GM18505 (cell line): ENCODE data around the gene AGTPBP1.

Experiments
- ATAC-seq: cut with Tn5 transposase; IDR thresholded peaks from one replicate; pipeline ENCODE4 v1.9.1; 2021; ENCODE audit not compliant: unreplicated experiment
- POLR2A ChIP-seq: IDR thresholded peaks from 4 replicates; pipeline ENCODE4 v1.6.1; 2011; ENCODE audit warnings: borderline replicate concordance; ENCODE audit not compliant: insufficient read depth, insufficient read length; ENCODE audit errors: extremely low read depth

AGTPBP1 gene

GRCh38 chr9:85569988-85570387 lies 171.8 kb downstream of the AGTPBP1 start:
- no peak for ATAC-seq

DNA sequence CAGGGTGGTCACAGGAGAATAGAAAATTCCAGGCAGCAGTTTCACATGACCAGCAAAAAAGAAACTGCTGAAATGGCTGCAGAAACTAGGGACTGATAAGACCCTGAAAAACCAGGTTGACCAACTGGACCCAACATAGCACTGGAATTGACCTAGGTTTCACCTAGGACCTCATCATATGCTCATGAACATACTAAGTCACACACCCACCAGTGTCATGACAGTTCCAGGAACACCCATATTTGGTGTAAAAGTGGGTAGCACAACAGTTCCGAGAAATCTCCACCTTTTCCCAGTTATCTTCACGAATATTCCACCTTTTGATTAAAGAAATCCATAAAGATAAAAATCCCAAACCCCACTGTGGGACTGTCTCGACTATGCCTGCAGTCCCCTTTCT lies 182.2 kb downstream of the AGTPBP1 start:
- ATAC-seq, result no peak

More at GRCh38 chr9:85569988-85570387, 171.8 kb downstream of the AGTPBP1 start:
- TF ChIP-seq POLR2A, result no peak

GRCh38 chr9:85554349-85554748 lies 187.4 kb downstream of the AGTPBP1 start:
- ATAC-seq, result no peak
- TF ChIP-seq POLR2A, result no peak

More for the DNA sequence above, 182.2 kb downstream of the AGTPBP1 start:
- TF ChIP-seq POLR2A, result no peak

- no peak for ATAC-seq
- TF ChIP-seq POLR2A, result no peak
These were observed 188.3 kb downstream of the AGTPBP1 start for GRCh38 chr9:85553475-85553874.

GRCh38 chr9:85547599-85547998 lies 194.2 kb downstream of the AGTPBP1 start:
- TF ChIP-seq POLR2A, result no peak
- ATAC-seq, result no peak

- ATAC-seq, result no peak
These were observed 198.6 kb downstream of the AGTPBP1 start for GRCh38 chr9:85543196-85543595.

GRCh38 chr9:85541876-85542275 lies 199.9 kb downstream of the AGTPBP1 start:
- TF ChIP-seq POLR2A, result no peak
- no peak for ATAC-seq

More at GRCh38 chr9:85543196-85543595, 198.6 kb downstream of the AGTPBP1 start:
- no peak for TF ChIP-seq POLR2A

GRCh38 chr9:85536514-85536913 lies 205.2 kb downstream of the AGTPBP1 start:
- ATAC-seq, result no peak
- no peak for TF ChIP-seq POLR2A

- no peak for TF ChIP-seq POLR2A
- no peak for ATAC-seq
These were observed 205.7 kb downstream of the AGTPBP1 start for GRCh38 chr9:85536076-85536475.

- TF ChIP-seq POLR2A, result no peak
These were observed 207.4 kb downstream of the AGTPBP1 start for GRCh38 chr9:85534340-85534739.

GRCh38 chr9:85533538-85533937 lies 208.2 kb downstream of the AGTPBP1 start:
- TF ChIP-seq POLR2A, result no peak
- ATAC-seq, result no peak

More at GRCh38 chr9:85534340-85534739, 207.4 kb downstream of the AGTPBP1 start:
- no peak for ATAC-seq

DNA sequence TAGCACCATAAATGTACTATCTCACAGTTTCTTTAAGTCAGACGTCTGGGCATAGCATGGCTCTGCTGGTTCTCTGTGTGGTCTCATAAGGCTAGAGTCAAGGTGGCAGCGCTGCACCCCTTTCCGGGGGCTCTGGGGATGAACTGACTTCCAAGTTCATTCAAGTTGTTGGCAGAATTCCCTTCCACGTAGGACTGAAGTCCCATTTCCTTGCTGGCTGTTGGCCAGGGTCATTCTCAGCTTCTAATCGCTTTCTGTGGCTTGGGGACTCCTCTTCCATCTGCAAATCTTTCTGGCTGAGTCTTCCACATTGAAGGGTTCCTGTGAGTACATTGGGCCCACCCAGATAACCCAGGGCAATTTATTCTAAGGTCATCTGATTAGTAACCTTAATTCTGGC lies 211.0 kb downstream of the AGTPBP1 start:
- ATAC-seq, result no peak
- no peak for TF ChIP-seq POLR2A

- no peak for ATAC-seq
- no peak for TF ChIP-seq POLR2A
These were observed 213.1 kb downstream of the AGTPBP1 start for GRCh38 chr9:85528607-85529006.

DNA sequence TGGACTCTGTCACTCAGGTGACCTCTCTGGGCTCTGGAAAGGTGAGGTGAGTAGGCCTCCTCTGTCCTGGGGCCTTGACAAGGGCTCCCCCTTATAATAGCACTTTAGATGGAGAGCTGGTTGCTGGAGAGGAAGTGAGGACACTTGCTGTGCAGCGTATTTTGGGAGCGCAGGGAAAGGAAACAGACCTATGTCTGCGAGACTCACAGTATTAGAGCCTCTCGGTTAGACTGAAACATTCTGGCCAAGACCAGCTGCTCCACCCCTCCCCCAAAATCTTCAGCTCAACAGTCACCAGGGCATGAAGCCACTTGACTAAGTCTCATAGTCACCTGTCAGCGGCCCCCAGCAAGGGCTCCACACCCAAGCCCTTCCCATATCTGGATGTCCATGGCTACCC lies 213.6 kb downstream of the AGTPBP1 start:
- TF ChIP-seq POLR2A, result no peak
- no peak for ATAC-seq
